H9 (cell line): ENCODE measurements around the gene ZNF440. TPM values are rescaled to one million over a fixed set of nuclear protein-coding genes. Genes with fewer than 3 reads are reported as not detected.
"Not testable (repeated sequence)": the region's sequence is repeated elsewhere in the genome, so short reads cannot be mapped to it uniquely, and the experiment has no call there.

Source experiments
- DNase-seq: peaks from one replicate; pipeline ENCODE4 v3.0.0-alpha.2; 2017
- H2AFZ ChIP-seq: one replicate; pipeline ENCODE4 v1.6.1; 2013; ENCODE audit warnings: mild to moderate bottlenecking, low read length, control low read depth, moderate library complexity
- H2AK5ac ChIP-seq: 2 replicates; pipeline ENCODE4 v1.6.1; 2013; ENCODE audit warnings: low read length, control low read depth, mixed read lengths; ENCODE audit not compliant: insufficient read length
- H2BK120ac ChIP-seq: one replicate; pipeline ENCODE4 v1.6.1; 2013; ENCODE audit warnings: low read depth, mild to moderate bottlenecking, low read length, control low read depth, inconsistent platforms; ENCODE audit not compliant: poor library complexity, severe bottlenecking
- H2BK12ac ChIP-seq: 2 replicates; pipeline ENCODE4 v1.6.1; 2013; ENCODE audit warnings: low read length, control low read depth, mixed read lengths, low read depth; ENCODE audit not compliant: insufficient read length
- H2BK15ac ChIP-seq: 2 replicates; pipeline ENCODE4 v1.6.1; 2013; ENCODE audit warnings: low read depth, low read length, control low read depth
- H2BK20ac ChIP-seq: one replicate; pipeline ENCODE4 v1.6.1; 2013; ENCODE audit warnings: low read depth, mild to moderate bottlenecking, low read length, control low read depth, inconsistent platforms; ENCODE audit not compliant: poor library complexity, severe bottlenecking
- H2BK5ac ChIP-seq: 2 replicates; pipeline ENCODE4 v1.6.1; 2013; ENCODE audit warnings: low read length, control low read depth, mixed read lengths; ENCODE audit not compliant: insufficient read length
- H3K14ac ChIP-seq: 2 replicates; pipeline ENCODE4 v1.6.1; 2013; ENCODE audit warnings: low read length, control low read depth; ENCODE audit not compliant: insufficient read depth
- H3K18ac ChIP-seq: 2 replicates; pipeline ENCODE4 v1.6.1; 2013; ENCODE audit warnings: low read depth, mild to moderate bottlenecking, mixed read lengths, low read length, control low read depth; ENCODE audit not compliant: insufficient read length
- H3K23ac ChIP-seq: 2 replicates; pipeline ENCODE4 v1.6.1; 2013; ENCODE audit warnings: low read length, control low read depth, mixed read lengths, low read depth; ENCODE audit not compliant: insufficient read length
- H3K23me2 ChIP-seq: 2 replicates; pipeline ENCODE4 v1.6.1; 2013; ENCODE audit warnings: low read depth, mild to moderate bottlenecking, mixed read lengths, low read length, control low read depth; ENCODE audit not compliant: insufficient read length, poor library complexity, severe bottlenecking
- H3K27ac ChIP-seq: 2 replicates; pipeline ENCODE4 v1.5.1; 2013; ENCODE audit warnings: low read length, control low read depth, mixed read lengths, low read depth; ENCODE audit not compliant: insufficient read length
- H3K27me3 ChIP-seq: 2 replicates; pipeline ENCODE4 v1.6.1; 2013; ENCODE audit warnings: low read length, control low read depth, inconsistent platforms; ENCODE audit not compliant: insufficient read depth
- H3K4ac ChIP-seq: 2 replicates; pipeline ENCODE4 v1.6.1; 2013; ENCODE audit warnings: low read depth, mild to moderate bottlenecking, control low read depth, inconsistent platforms, low read length, moderate library complexity
- H3K4me1 ChIP-seq: 2 replicates; pipeline ENCODE4 v1.6.1; 2013; ENCODE audit warnings: low read length, control low read depth, inconsistent platforms; ENCODE audit not compliant: insufficient read depth
- H3K4me2 ChIP-seq: 2 replicates; pipeline ENCODE4 v1.6.1; 2013; ENCODE audit warnings: low read length, control low read depth, mixed read lengths; ENCODE audit not compliant: insufficient read length, insufficient read depth
- H3K56ac ChIP-seq: 2 replicates; pipeline ENCODE4 v1.6.1; 2013; ENCODE audit warnings: low read depth, mild to moderate bottlenecking, mixed read lengths, low read length, control low read depth; ENCODE audit not compliant: insufficient read length
- H3K79me1 ChIP-seq: 2 replicates; pipeline ENCODE4 v1.6.1; 2013; ENCODE audit warnings: low read depth, mild to moderate bottlenecking, moderate library complexity, low read length, control low read depth, inconsistent platforms; ENCODE audit not compliant: insufficient read depth, poor library complexity, severe bottlenecking
- H3K79me2 ChIP-seq: 2 replicates; pipeline ENCODE4 v1.6.1; 2013; ENCODE audit warnings: low read length, control low read depth, inconsistent platforms; ENCODE audit not compliant: insufficient read depth
- H3K9ac ChIP-seq: 2 replicates; pipeline ENCODE4 v1.6.1; 2013; ENCODE audit warnings: low read length, control low read depth, mixed read lengths; ENCODE audit not compliant: insufficient read length; ENCODE audit errors: extremely low read depth
- H3K9me3 ChIP-seq: one replicate; pipeline ENCODE4 v1.6.1; 2013; ENCODE audit warnings: low read depth, low read length, inconsistent platforms; ENCODE audit not compliant: control insufficient read depth
- H3T11ph ChIP-seq: one replicate; pipeline ENCODE4 v1.6.1; 2013; ENCODE audit warnings: mild to moderate bottlenecking, low read length, control low read depth, inconsistent platforms
- H4K20me1 ChIP-seq: one replicate; pipeline ENCODE4 v1.6.1; 2013; ENCODE audit not compliant: control insufficient read depth, insufficient read length, insufficient read depth
- H4K5ac ChIP-seq: 2 replicates; pipeline ENCODE4 v1.6.1; 2013; ENCODE audit warnings: low read depth, mild to moderate bottlenecking, mixed read lengths, low read length, control low read depth; ENCODE audit not compliant: insufficient read length
- H4K8ac ChIP-seq: replicated peaks from 2 replicates; pipeline ENCODE4 v1.6.1; 2013; ENCODE audit warnings: low read length, control low read depth, mixed read lengths, low read depth; ENCODE audit not compliant: insufficient read length
- H4K91ac ChIP-seq: 2 replicates; pipeline ENCODE4 v1.6.1; 2013; ENCODE audit warnings: low read depth, mild to moderate bottlenecking, moderate library complexity, mixed read lengths, low read length, control low read depth; ENCODE audit not compliant: insufficient read length
- H3K27ac Mint-ChIP-seq, 3 experiments: 2 replicates in 2 of 3; 3 replicates in 1 of 3; pipeline ENCODE4 v1.8.0; 2020 to 2021; ENCODE audit warnings: mixed read lengths in 3 of 3, mild to moderate bottlenecking in 1 of 3, moderate library complexity in 1 of 3
- H3K27me3 Mint-ChIP-seq: 2 replicates; pipeline ENCODE4 v1.8.0; 2021; ENCODE audit warnings: low read depth, mild to moderate bottlenecking, moderate library complexity, mixed read lengths
- H3K36me3 Mint-ChIP-seq, 3 experiments: 2 replicates in 2 of 3; 3 replicates in 1 of 3; pipeline ENCODE4 v1.8.0; 2020 to 2021; ENCODE audit warnings: low read depth in 3 of 3, mixed read lengths in 3 of 3; ENCODE audit not compliant: insufficient read depth in 1 of 3
- H3K4me1 Mint-ChIP-seq, 2 experiments: 2 replicates each; pipeline ENCODE4 v1.8.0; 2020; ENCODE audit warnings: mixed read lengths in 2 of 2
- H3K4me3 Mint-ChIP-seq, 2 experiments: 2 replicates in 1 of 2; 3 replicates in 1 of 2; pipeline ENCODE4 v1.8.0; 2020 to 2021; ENCODE audit warnings: mild to moderate bottlenecking in 2 of 2, mixed read lengths in 2 of 2, moderate library complexity in 1 of 2
- H3K9me3 Mint-ChIP-seq, 2 experiments: 2 replicates in 1 of 2; 3 replicates in 1 of 2; pipeline ENCODE4 v1.8.0; 2020; ENCODE audit warnings: mild to moderate bottlenecking in 2 of 2, mixed read lengths in 2 of 2, moderate library complexity in 1 of 2
- CTCF ChIP-seq: fragments of 200-600 bp; sonication (generic); conservative IDR thresholded peaks from 3 replicates; pipeline ENCODE4 v1.8.0; 2021; ENCODE audit warnings: antibody characterized with exemption, mild to moderate bottlenecking
- whole genome bisulfite sequencing: extraction: QIAGEN DNeasy Blood & Tissue Kit; methylation state at CpG from one replicate; pipeline ENCODE4 v1.1.7; 2013; ENCODE audit warnings: missing lambda C conversion rate, low lambda C conversion rate, mixed read lengths; ENCODE audit not compliant: insufficient read length; ENCODE audit errors: extremely low coverage; 5-methylcytosine and 5-hydroxymethylcytosine counted together
- total RNA-seq: library from RNA; stranded (reverse); gene quantifications from 2 replicates; pipeline ENCODE4 v1.2.1, GENCODE V29; 2021

ZNF440 gene
- total RNA-seq, 1 experiment from 2014 or later: 4.1 TPM

GRCh38 chr19:11879687-11880266, 65.7 kb downstream of the ZNF440 start:
- not testable (repeated sequence) for H2BK120ac ChIP-seq, H3K79me1 ChIP-seq, H3K18ac ChIP-seq, H4K20me1 ChIP-seq, H3K4me2 ChIP-seq, H2AFZ ChIP-seq, H3T11ph ChIP-seq, H3K4me1 Mint-ChIP-seq, H3K56ac ChIP-seq, H3K4me1 ChIP-seq, H2BK20ac ChIP-seq, H2AK5ac ChIP-seq, H3K23me2 ChIP-seq, H3K4me3 Mint-ChIP-seq, H3K14ac ChIP-seq, H4K8ac ChIP-seq, H4K5ac ChIP-seq, H3K4ac ChIP-seq, H3K23ac ChIP-seq, H2BK15ac ChIP-seq, H2BK12ac ChIP-seq, H3K79me2 ChIP-seq, H3K27ac ChIP-seq, H2BK5ac ChIP-seq, H3K9me3 ChIP-seq, H3K36me3 Mint-ChIP-seq, H3K9ac ChIP-seq, H3K27me3 ChIP-seq, H4K91ac ChIP-seq
- peak; percentile 69 for DNase-seq
- WGBS: no CpG with 5 or more reads among the region's 16 CpGs
- Mint-ChIP-seq H3K27ac (peak overlapping the region in 1 of 3 experiments; percentile 49; a peak in 1 of 7 replicates), H3K9me3 (peaks cover 11 to 37% of the 10 kb centered on the region in 2 experiments), H3K27me3 (peaks cover 18% of the 10 kb centered on the region)
- peak; percentile 64 for TF ChIP-seq CTCF
